Muscle layer of colon (tissue), 2 donors: ENCODE measurements around the gene PHF12.
A peak's percentile ranks its signal among the peaks of the same experiment; 100 is the strongest.

Source experiments
- H3K27ac ChIP-seq: one replicate; pipeline ENCODE4 v1.7.0; 2013; ENCODE audit warnings: low read depth, mild to moderate bottlenecking, low read length, moderate library complexity
- H3K27me3 ChIP-seq, 2 donors: one replicate each; pipeline ENCODE4 v1.7.0; 2013; ENCODE audit warnings: low read length in 2 of 2, mild to moderate bottlenecking in 2 of 2; ENCODE audit not compliant: insufficient read depth in 2 of 2, control insufficient read depth in 1 of 2
- H3K36me3 ChIP-seq: one replicate; pipeline ENCODE4 v1.7.0; 2013; ENCODE audit warnings: mild to moderate bottlenecking, low read length; ENCODE audit not compliant: insufficient read depth
- H3K4me1 ChIP-seq: one replicate; pipeline ENCODE4 v1.7.0; 2013; ENCODE audit warnings: mild to moderate bottlenecking, low read length; ENCODE audit not compliant: insufficient read depth
- H3K4me3 ChIP-seq, 2 donors: one replicate each; pipeline ENCODE4 v1.7.0; 2013; ENCODE audit warnings: low read length in 2 of 2, low read depth in 1 of 2, mild to moderate bottlenecking in 1 of 2, moderate library complexity in 1 of 2
- H3K9ac ChIP-seq: one replicate; pipeline ENCODE4 v1.7.0; 2013; ENCODE audit warnings: low read length
- H3K9me3 ChIP-seq: one replicate; pipeline ENCODE4 v1.7.0; 2013; ENCODE audit warnings: mild to moderate bottlenecking, low read length
- donor health status: abdominal sarcoma.
- donor health status: Adenocarcinoma of cecum.

PHF12 gene

DNA sequence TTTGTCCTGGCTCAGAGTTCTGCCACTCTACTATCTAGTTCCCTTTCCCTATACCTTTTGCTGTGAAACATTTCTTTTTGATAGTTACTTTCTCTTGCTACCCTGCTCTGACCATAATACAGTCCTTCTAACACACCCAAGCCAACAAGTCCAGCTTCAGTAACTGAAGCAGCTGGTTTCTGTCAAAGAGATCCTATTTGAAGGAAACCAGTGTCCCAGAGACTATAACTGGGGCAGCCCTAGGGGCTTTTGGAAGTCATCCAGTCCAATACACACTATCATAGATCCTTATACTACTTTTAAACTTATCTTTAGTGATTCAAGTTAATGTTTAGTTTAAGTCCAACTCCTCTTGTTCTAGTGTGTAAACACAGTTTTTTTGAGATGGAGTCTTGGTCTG, 31.1 kb downstream of the PHF12 start:
- H3K9ac ChIP-seq = no peak overlapping the region
- peaks cover 7% of the 10 kb centered on the region for H3K4me1 ChIP-seq
- H3K27me3 ChIP-seq = no peaks in the 10 kb centered on the region
- no peak overlapping the region for H3K4me3 ChIP-seq
- no peaks in the 10 kb centered on the region for H3K9me3 ChIP-seq
- H3K36me3 ChIP-seq = peaks cover 79% of the 10 kb centered on the region
- no peak overlapping the region for H3K27ac ChIP-seq

DNA sequence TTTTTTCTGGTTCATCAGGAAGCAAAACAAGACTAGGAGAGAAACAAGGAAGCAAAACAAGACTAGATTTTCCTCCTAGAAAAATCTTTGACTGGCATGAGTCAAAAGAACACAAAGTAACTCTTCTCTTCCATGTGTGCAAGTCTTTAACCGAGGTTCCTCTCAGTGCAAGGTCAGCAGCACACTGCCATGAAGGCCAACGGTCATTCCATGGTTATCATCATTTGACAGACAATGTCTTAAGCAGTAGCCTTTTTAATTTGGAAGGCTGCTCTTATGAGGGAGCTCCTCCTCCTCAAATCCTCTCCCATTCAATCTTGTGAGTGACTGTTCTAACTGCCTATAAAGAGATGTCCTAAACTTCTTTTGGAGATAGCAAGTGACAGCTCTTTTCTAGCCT, 33.0 kb downstream of the PHF12 start:
- peaks cover 0 to 3% of the 10 kb centered on the region in 2 donors for H3K27me3 ChIP-seq
- no peak overlapping the region for H3K4me3 ChIP-seq
- no peaks in the 10 kb centered on the region for H3K9me3 ChIP-seq
- peaks cover 84% of the 10 kb centered on the region for H3K36me3 ChIP-seq
- no peak overlapping the region for H3K9ac ChIP-seq
- H3K4me1 ChIP-seq = peaks cover 7% of the 10 kb centered on the region
- H3K27ac ChIP-seq = no peak overlapping the region

DNA sequence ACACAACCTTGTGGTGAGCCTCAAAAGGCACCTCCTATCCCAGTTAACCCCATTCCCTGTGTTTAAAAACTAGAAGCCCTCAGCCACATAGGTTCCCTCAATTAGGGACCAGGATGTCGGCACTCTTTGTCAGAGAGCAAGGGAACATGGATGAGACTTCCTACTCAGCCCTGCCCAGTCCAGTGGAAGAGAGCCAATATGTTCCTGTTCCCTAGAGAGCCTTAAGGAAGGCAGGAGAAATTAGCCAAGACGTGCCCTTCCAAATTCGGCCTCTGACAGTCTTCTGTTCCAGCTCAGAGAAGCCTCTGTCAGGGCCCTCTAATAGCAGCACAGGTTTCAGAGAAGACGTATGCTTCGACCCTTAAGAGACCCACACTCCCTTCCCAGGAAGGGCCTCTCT, 33.9 kb downstream of the PHF12 start:
- H3K27ac ChIP-seq = no peak overlapping the region
- H3K4me3 ChIP-seq = no peak overlapping the region
- H3K4me1 ChIP-seq = peaks cover 7% of the 10 kb centered on the region
- H3K27me3 ChIP-seq = peaks cover 0 to 3% of the 10 kb centered on the region in 2 donors
- H3K36me3 ChIP-seq = peaks cover 91% of the 10 kb centered on the region
- no peaks in the 10 kb centered on the region for H3K9me3 ChIP-seq
- no peak overlapping the region for H3K9ac ChIP-seq

- Histone ChIP-seq H3K4me3 (no peak overlapping the region), H3K27ac (no peak overlapping the region), H3K9ac (no peak overlapping the region), H3K9me3 (no peaks in the 10 kb centered on the region), H3K4me1 (peaks cover 7% of the 10 kb centered on the region), H3K27me3 (peaks cover 0 to 3% of the 10 kb centered on the region in 2 donors), H3K36me3 (peaks cover 91% of the 10 kb centered on the region)
These were observed 34.3 kb downstream of the PHF12 start for GRCh38 chr17:28917029-28917428.

DNA sequence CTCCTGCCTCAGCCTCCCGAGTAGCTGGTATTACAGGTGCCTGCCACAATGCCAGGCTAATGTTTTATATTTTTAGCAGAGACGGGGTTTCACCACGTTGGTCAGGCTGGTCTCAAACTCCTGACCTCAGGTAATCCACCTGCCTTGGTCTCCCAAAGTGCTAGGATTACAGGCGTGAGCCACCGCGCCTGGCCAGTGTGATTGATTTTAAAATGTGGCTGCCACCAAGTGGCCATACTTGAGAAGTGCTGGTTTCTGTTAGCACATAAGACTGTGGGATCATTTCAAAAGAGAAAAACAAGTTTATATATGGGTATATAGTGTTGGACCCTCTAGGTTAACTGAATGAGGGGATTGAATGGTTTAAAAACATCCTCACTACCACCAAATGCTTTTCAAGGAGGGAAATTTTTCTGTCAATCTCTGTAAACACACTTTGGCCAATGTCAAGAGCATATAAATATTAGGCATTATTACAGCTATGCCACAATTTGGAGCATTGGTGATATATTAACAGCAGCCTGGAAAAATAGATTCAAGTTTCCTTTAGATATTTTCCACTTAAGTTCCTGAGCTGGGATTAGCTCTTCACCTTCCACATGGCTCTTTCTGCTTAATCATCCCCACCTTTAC, 34.9 kb downstream of the PHF12 start:
- Histone ChIP-seq H3K27ac (no peak overlapping the region), H3K4me3 (no peak overlapping the region), H3K36me3 (peaks cover 92% of the 10 kb centered on the region), H3K27me3 (peaks cover 0 to 3% of the 10 kb centered on the region in 2 donors), H3K9ac (no peak overlapping the region), H3K4me1 (peaks cover 7% of the 10 kb centered on the region), H3K9me3 (no peaks in the 10 kb centered on the region)

DNA sequence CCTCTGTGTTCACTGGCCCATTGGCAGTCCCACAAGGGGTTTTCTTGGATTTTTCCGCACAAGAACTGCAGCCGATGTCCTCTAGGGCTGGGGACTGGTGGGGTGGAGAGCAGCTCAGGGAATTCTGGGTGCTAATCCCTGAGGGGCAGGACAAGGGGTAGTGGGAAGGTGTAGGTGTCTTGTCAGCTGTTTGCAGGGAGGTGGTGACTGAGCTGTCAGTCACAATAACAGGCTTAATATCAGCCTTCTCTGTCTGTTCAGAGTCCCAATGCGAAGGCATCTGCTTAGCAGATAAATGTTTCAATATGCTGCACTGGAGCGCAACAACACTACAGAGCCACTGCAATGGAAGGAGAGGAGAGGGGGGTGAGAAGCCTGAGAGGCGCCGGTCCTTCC, 38.4 kb downstream of the PHF12 start:
- H3K4me3 ChIP-seq = no peak overlapping the region
- no peak overlapping the region for H3K27ac ChIP-seq
- H3K9ac ChIP-seq = no peak overlapping the region
- no peaks in the 10 kb centered on the region for H3K9me3 ChIP-seq
- H3K36me3 ChIP-seq = peaks cover 90% of the 10 kb centered on the region
- H3K27me3 ChIP-seq = peaks cover 0 to 3% of the 10 kb centered on the region in 2 donors
- peaks cover 20% of the 10 kb centered on the region for H3K4me1 ChIP-seq

- no peak overlapping the region for H3K9ac ChIP-seq
- no peak overlapping the region for H3K27ac ChIP-seq
- no peak overlapping the region for H3K4me3 ChIP-seq
- no peaks in the 10 kb centered on the region for H3K9me3 ChIP-seq
- H3K36me3 ChIP-seq = peaks cover 85% of the 10 kb centered on the region
- peaks cover 0 to 3% of the 10 kb centered on the region in 2 donors for H3K27me3 ChIP-seq
- peaks cover 26% of the 10 kb centered on the region for H3K4me1 ChIP-seq
These were observed 38.9 kb downstream of the PHF12 start for GRCh38 chr17:28912281-28912937.

DNA sequence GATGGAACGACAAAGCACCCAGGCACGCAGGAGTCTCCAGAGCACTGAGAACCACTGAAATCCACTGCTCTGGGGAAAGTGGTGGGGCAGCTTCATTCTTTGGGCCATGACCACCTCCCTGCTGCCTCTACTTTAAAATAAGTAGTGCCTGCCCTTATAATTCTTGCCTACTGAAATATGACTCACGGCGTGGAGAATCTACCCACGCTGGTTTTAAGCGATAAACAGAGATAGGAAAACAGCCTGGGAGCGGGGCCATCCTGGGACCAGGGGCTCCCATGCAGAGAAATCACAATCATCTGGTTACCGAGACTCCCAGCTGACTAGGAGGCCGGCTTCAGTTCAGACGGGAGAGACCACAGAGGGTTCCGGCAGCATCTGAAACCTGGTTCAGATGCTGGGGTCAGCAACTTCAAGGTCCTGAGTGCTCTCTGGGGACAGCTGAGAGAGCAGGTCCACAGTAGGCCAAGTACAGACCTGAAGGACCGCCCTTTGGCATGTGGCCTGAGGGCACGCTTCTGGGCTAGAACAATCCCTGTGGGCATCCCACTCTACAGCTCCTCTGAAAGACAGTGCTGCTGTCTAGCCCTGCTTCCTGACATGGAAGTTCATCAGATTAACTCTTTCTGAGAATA, 39.8 kb downstream of the PHF12 start:
- no peak overlapping the region for H3K9ac ChIP-seq
- H3K4me3 ChIP-seq = no peak overlapping the region
- peaks cover 32% of the 10 kb centered on the region for H3K4me1 ChIP-seq
- peaks cover 0 to 3% of the 10 kb centered on the region in 2 donors for H3K27me3 ChIP-seq
- H3K27ac ChIP-seq = no peak overlapping the region
- H3K9me3 ChIP-seq = no peaks in the 10 kb centered on the region
- peaks cover 85% of the 10 kb centered on the region for H3K36me3 ChIP-seq

DNA sequence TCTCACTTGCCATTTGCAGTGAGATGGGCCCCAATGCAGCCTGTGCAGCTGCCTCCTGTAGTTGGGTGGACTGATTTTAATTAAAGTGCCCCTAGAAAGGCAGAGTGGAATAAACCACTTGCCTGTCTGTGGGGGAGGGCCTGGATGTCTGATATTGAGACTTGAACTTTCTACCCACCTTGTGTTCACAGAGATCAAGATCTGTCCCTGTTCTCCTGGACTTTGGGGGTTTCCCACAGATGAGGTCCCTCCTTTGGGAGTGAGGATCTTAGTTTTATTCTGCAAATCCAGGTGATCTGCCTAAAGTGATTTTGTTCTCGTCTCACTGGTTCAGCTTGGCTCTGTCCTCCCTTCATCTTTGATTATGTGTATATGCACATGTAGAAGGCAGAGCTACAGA, 40.8 kb downstream of the PHF12 start:
- H3K4me1 ChIP-seq = peaks cover 33% of the 10 kb centered on the region
- H3K9me3 ChIP-seq = no peaks in the 10 kb centered on the region
- peaks cover 84% of the 10 kb centered on the region for H3K36me3 ChIP-seq
- no peak overlapping the region for H3K4me3 ChIP-seq
- H3K27ac ChIP-seq = no peak overlapping the region
- no peak overlapping the region for H3K9ac ChIP-seq
- peaks cover 0 to 3% of the 10 kb centered on the region in 2 donors for H3K27me3 ChIP-seq

DNA sequence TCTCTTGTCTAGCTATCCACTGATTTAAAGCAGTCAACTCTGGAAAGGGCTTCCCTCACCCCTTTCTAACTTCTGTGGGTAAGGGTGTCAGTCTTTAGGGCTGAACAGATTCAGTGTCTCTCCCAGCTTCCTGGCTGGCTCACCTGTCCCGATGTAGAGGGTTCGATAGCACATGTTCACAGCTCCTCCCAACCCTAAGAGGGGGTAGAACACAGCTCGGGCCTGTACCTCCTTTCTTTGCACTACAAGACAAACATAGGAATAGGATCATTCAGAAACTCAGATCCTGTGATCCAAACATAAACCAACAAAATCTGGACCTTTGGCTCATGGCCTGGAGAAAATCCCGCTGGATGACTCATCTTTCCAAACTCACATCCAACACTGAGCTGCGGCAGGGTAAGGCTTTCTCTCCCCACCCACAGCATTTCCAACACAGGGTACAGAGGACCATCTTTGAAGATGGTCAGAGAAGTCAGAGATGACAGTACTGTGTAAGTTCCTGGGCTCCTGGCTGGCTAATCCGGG, 42.6 kb downstream of the PHF12 start:
- no peaks in the 10 kb centered on the region for H3K9me3 ChIP-seq
- peaks cover 68% of the 10 kb centered on the region for H3K36me3 ChIP-seq
- no peak overlapping the region for H3K4me3 ChIP-seq
- no peaks in the 10 kb centered on the region for H3K27me3 ChIP-seq
- H3K4me1 ChIP-seq = peaks cover 33% of the 10 kb centered on the region
- H3K9ac ChIP-seq = peak overlapping the region; percentile 27
- H3K27ac ChIP-seq = peak overlapping the region; percentile 73

DNA sequence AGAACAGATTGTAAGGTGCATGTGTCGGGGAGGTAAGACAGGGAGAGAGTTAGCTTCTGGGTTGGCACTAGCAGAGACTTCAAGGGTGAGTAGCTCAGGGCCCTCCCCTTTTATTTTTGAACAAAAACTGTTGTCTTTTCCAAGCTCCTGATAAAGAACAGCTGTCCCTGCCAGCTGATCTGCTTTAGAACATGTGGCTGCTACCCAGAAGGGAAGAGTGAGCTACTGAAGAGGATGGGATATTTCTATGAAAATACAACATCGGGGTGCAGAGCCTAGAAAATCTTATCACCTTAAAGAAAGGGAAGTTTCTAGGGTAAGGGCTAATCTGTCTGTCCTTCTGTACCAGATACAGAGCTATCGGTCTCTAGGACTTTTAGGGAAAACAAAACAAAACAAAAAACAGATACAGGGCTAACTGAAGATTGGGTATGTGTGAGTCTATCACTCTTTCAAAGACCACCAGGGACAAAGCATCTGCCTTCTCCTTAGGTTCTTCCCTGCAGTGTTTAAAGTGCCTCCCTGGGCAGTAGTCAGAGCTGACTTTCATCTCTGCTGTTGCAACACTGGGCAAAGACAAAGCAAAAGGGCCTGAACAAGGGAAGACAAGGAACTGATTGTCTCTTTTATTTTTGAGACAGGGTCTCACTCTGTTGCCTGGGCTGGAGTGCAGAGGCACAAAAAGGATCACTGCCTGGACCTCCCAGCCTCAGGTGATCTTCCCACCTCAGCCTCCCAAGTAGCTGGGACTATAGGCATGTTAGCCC, 43.4 kb downstream of the PHF12 start:
- H3K4me3 ChIP-seq = no peak overlapping the region
- H3K4me1 ChIP-seq = peaks cover 33% of the 10 kb centered on the region

More for the DNA sequence above, 43.4 kb downstream of the PHF12 start:
- Histone ChIP-seq H3K36me3 (peaks cover 60% of the 10 kb centered on the region), H3K27me3 (no peaks in the 10 kb centered on the region), H3K9me3 (no peaks in the 10 kb centered on the region), H3K9ac (no peak overlapping the region), H3K27ac (peak overlapping the region; percentile 73)
